Cardiac muscle cell (in vitro differentiated cells and primary cell): Measurements from ENCODE around the gene AKAP8L. TPM values are rescaled to one million over a fixed set of nuclear protein-coding genes. Genes with fewer than 3 reads are reported as not detected.
"Not testable (repeated sequence)": the region's sequence is repeated elsewhere in the genome, so short reads cannot be mapped to it uniquely, and the experiment has no call there.

Experiments
- DNase-seq, 2 donors: peaks; one replicate each; pipeline versions ENCODE4 v3.0.0 to v3.0.0-alpha.2; 2010 to 2017; ENCODE audit warnings: low read depth in 1 of 2, low spot score in 1 of 2
- H3K27ac ChIP-seq: fragments of 200-600 bp; sonication (generic); 2 replicates; pipeline ENCODE4 v1.5.1; 2016
- H3K27me3 ChIP-seq: fragments of 200-600 bp; sonication (generic); 2 replicates; pipeline ENCODE4 v1.6.0; 2016; ENCODE audit warnings: control low read depth
- H3K36me3 ChIP-seq: fragments of 200-600 bp; sonication (generic); 2 replicates; pipeline ENCODE4 v1.5.1; 2016; ENCODE audit warnings: control low read depth
- H3K4me1 ChIP-seq: fragments of 200-600 bp; sonication (generic); 2 replicates; pipeline ENCODE4 v1.8.1; 2017; ENCODE audit warnings: low read depth, mild to moderate bottlenecking, mixed run types
- H3K4me3 ChIP-seq: fragments of 200-600 bp; sonication (generic); 2 replicates; pipeline ENCODE4 v1.5.1; 2016; ENCODE audit warnings: mild to moderate bottlenecking
- H3K9me3 ChIP-seq: fragments of 200-600 bp; sonication (generic); 2 replicates; pipeline ENCODE4 v1.5.1; 2017; ENCODE audit warnings: low read depth, mild to moderate bottlenecking, control low read depth
- CTCF ChIP-seq: IDR thresholded peaks from 2 replicates; pipeline ENCODE4 v1.5.1; 2012; ENCODE audit warnings: low read depth, mild to moderate bottlenecking, low read length
- polyA plus RNA-seq: library from polyadenylated mRNA; unstranded; fragments of >200 nt; fragmentation: Nextera tagmentation; extraction: Ambion mirVana; gene quantifications from 2 replicates; pipeline ENCODE4 v1.2.1, GENCODE V29; 2016
- total RNA-seq: library from RNA; depleted of rRNA; stranded (reverse); fragments of >200 nt; gene quantifications from 2 replicates; pipeline ENCODE4 v1.2.3, GENCODE V29; 2016

Gene AKAP8L
- total and polyA plus RNA-seq, 2 experiments from 2014 or later = 235 to 410 TPM

GRCh38 chr19:15365264-15365663 lies 53.5 kb downstream of the AKAP8L start:
- Histone ChIP-seq H3K27ac (no peak overlapping the region), H3K4me3 (no peak overlapping the region), H3K9me3 (no peaks in the 10 kb centered on the region), H3K27me3 (no peaks in the 10 kb centered on the region), H3K36me3 (peaks cover 42% of the 10 kb centered on the region), H3K4me1 (no peaks in the 10 kb centered on the region)
- TF ChIP-seq CTCF = no peak
- DNase-seq = no peak

- H3K27me3 ChIP-seq, H3K27ac ChIP-seq, H3K4me1 ChIP-seq, H3K4me3 ChIP-seq, H3K9me3 ChIP-seq: not testable (repeated sequence)
- H3K36me3 ChIP-seq = peaks cover 36% of the 10 kb centered on the region
- DNase-seq = peak in 1 of 2 donors; percentile 12
Measured at GRCh38 chr19:15363791-15364190, 55.0 kb downstream of the AKAP8L start.

GRCh38 chr19:15363048-15363447 lies 55.7 kb downstream of the AKAP8L start:
- H3K9me3 ChIP-seq, H3K27ac ChIP-seq, DNase-seq, H3K4me1 ChIP-seq, H3K27me3 ChIP-seq, H3K4me3 ChIP-seq: not testable (repeated sequence)
- peaks cover 37% of the 10 kb centered on the region for H3K36me3 ChIP-seq

- H3K4me3 ChIP-seq, H3K27me3 ChIP-seq, H3K9me3 ChIP-seq, DNase-seq, H3K4me1 ChIP-seq: not testable (repeated sequence)
- Histone ChIP-seq H3K27ac (peak overlapping the region; percentile 18), H3K36me3 (peaks cover 37% of the 10 kb centered on the region)
Measured at GRCh38 chr19:15360015-15360414, 58.8 kb downstream of the AKAP8L start.

GRCh38 chr19:15358918-15359317 lies 59.9 kb downstream of the AKAP8L start:
- Histone ChIP-seq H3K27ac (no peak overlapping the region), H3K4me1 (no peaks in the 10 kb centered on the region), H3K4me3 (no peak overlapping the region), H3K9me3 (no peaks in the 10 kb centered on the region), H3K27me3 (no peaks in the 10 kb centered on the region), H3K36me3 (peaks cover 36% of the 10 kb centered on the region)
- no peak for DNase-seq
- no peak for TF ChIP-seq CTCF

GRCh38 chr19:15357906-15358305 lies 60.9 kb downstream of the AKAP8L start:
- peaks cover 37% of the 10 kb centered on the region for H3K36me3 ChIP-seq
- no peak overlapping the region for H3K4me3 ChIP-seq
- no peaks in the 10 kb centered on the region for H3K27me3 ChIP-seq
- no peaks in the 10 kb centered on the region for H3K9me3 ChIP-seq
- TF ChIP-seq CTCF = no peak
- H3K4me1 ChIP-seq = no peaks in the 10 kb centered on the region
- no peak overlapping the region for H3K27ac ChIP-seq
- no peak for DNase-seq

GRCh38 chr19:15354566-15355296 lies 64.1 kb downstream of the AKAP8L start:
- H3K36me3 ChIP-seq = peaks cover 27% of the 10 kb centered on the region
- no peak overlapping the region for H3K4me3 ChIP-seq
- DNase-seq = no peak
- H3K27me3 ChIP-seq = no peaks in the 10 kb centered on the region
- TF ChIP-seq CTCF = no peak
- no peaks in the 10 kb centered on the region for H3K9me3 ChIP-seq
- H3K4me1 ChIP-seq = no peaks in the 10 kb centered on the region
- H3K27ac ChIP-seq = peak overlapping the region; percentile 30
